HG02981 (cell line): ENCODE measurements around the gene KLF11.
"Not testable (repeated sequence)": the region's sequence is repeated elsewhere in the genome, so short reads cannot be mapped to it uniquely, and the experiment has no call there.

ENCODE experiments used
- ATAC-seq: cut with Tn5 transposase; IDR thresholded peaks from one replicate; pipeline ENCODE4 v1.9.1; 2021; ENCODE audit warnings: mild to moderate bottlenecking, moderate library complexity; ENCODE audit not compliant: unreplicated experiment

KLF11 gene

GRCh38 chr2:10009271-10009810, 34.0 kb upstream of the KLF11 start:
- ATAC-seq = no peak

GRCh38 chr2:10009811-10010781, 33.3 kb upstream of the KLF11 start:
- ATAC-seq = no peak

DNA sequence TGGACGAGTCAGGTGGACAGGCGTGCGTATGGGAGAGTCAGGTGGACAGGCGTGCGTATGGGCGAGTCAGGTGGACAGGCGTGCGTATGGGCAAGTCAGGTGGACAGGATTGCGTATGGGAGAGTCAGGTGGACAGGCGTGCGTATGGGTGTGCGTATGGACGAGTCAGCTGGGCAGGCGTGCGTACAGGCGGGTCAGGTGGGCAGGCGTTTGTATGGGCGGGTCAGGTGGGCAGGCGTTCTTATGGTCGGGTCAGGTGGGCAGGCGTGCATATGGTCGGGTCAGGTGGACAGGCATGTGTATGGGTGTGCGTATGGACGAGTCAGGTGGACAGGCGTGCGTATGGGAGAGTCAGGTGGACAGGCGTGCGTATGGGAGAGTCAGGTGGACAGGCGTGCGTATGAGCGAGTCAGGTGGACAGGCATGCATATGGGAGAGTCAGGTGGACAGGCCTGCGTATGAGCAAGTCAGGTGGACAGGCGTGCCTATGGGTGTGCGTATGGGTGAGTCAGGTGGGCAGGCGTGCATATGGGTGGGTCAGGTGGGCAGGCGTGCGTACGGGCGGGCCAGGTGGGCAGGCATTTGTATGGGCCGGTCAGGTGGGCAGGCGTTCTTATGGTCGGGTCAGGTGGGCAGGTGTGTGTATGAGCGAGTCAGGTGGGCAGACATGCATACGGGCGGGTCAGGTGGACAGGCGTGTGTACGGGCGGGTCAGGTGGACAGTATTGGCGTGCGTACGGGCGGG, 32.3 kb upstream of the KLF11 start:
- not testable (repeated sequence) for ATAC-seq

GRCh38 chr2:10011606-10012325, 31.6 kb upstream of the KLF11 start:
- not testable (repeated sequence) for ATAC-seq

DNA sequence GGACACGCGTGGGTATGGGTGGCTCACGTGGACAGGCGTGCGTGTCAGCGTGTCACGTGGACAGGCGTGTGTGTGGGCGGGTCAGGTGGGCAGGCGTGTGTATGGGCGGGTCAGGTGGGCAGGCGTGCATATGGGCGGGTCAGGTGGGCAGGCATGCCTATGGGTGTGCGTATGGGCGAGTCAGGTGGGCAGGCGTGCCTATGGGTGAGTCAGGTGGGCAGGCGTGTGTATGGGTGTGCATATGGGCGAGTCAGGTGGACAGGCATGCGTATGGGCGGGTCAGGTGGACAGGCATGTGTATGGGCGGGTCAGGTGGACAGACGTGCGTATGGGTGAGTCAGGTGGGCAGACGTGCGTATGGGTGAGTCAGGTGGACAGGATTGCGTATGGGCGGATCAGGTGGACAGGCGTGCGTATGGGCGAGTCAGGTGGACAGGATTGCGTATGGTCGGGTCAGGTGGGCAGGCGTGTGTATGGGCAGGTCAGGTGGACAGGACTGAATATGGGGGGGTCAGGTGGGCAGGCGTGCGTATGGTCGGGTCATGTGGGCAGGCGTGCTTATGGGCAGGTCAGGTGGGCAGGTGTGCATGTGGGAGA, 30.9 kb upstream of the KLF11 start:
- ATAC-seq = not testable (repeated sequence)

- ATAC-seq = no peak
These were observed 30.3 kb upstream of the KLF11 start for GRCh38 chr2:10012963-10013461.

DNA sequence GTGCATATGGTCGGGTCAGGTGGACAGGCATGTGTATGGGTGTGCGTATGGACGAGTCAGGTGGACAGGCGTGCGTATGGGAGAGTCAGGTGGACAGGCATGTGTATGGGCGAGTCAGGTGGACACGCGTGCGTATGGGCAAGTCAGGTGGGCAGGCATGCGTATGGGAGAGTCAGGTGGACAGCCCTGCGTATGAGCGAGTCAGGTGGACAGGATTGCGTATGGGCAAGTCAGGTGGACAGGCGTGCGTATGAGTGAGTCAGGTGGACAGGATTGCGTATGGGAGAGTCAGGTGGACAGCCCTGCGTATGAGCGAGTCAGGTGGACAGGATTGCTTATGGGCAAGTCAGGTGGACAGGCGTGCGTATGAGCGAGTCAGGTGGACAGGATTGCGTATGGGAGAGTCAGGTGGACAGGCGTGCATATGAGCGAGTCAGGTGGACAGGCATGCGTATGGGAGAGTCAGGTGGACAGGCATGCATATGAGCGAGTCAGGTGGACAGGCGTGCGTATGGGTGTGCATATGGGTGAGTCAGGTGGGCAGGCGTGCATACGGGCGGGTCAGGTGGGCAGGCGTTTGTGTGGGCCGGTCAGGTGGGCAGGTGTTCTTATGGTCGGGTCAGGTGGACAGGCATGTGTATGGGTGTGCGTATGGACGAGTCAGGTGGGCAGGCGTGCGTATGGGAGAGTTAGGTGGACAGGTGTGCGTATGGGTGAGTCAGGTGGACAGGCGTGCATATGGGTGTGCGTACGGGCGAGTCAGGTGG, 29.5 kb upstream of the KLF11 start:
- ATAC-seq = not testable (repeated sequence)

DNA sequence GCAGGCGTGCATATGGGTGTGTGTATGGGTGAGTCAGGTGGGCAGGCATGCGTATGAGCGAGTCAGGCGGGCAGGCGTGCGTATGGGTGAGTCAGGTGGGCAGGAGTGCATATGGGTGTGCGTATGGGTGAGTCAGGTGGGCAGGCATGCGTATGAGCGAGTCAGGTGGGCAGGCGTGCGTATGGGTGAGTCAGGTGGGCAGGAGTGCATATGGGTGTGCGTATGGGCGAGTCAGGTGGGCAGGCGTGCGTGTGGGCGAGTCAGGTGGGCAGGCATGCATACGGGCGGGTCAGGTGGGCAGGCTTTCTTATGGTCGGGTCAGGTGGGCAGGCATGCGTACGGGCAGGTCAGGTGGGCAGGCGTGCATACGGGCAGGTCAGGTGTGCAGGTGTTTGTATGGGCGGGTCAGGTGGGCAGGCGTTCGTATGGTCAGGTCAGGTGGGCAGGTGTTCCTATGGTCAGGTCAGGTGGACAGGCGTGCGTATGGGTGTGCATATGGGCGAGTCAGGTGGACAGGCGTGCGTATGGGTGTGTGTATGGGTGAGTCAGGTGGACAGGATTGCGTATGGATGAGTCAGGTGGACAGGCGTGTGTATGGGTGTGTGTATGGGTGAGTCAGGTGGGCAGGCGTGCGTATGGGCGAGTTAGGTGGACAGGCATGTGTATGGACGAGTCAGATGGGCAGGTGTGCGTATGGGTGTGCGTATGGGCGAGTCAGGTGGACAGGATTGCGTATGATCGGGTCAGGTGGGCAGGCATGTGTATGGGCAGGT, 28.7 kb upstream of the KLF11 start:
- ATAC-seq = no peak

- not testable (repeated sequence) for ATAC-seq
These were observed 27.9 kb upstream of the KLF11 start for GRCh38 chr2:10015376-10015989.

- no peak for ATAC-seq
These were observed 27.1 kb upstream of the KLF11 start for GRCh38 chr2:10016001-10016801.

- ATAC-seq = no peak
These were observed 26.5 kb upstream of the KLF11 start for GRCh38 chr2:10016802-10017258.

DNA sequence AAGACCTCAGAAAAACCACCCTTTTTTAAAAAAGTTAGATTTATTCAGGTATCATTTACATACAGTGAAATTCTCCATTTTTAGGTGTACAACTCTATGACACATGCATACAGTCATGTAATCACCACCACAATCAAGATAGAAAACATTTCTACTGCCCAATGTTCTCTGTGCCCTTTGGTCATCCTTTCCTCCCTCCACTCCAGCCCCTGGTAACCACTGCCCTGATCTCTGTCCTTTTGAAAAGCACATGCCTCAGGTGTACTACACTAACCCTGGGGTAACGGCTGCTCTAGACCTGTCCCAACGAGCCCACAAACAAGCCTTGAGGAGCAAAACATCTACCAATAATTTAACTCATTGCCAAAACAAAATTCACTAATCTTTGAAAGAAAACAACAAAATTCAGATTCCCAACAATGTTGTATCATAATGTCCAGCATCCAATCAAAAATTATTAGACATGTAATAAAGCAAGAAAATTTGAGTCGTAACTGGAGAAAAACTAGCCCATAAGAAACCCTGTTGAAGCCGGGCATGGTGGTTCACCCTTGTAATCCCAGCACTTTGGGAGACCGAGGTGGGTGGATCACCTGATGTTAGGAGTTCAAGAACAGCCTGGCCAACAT, 25.9 kb upstream of the KLF11 start:
- no peak for ATAC-seq

GRCh38 chr2:10019174-10019573, 24.2 kb upstream of the KLF11 start:
- no peak for ATAC-seq

DNA sequence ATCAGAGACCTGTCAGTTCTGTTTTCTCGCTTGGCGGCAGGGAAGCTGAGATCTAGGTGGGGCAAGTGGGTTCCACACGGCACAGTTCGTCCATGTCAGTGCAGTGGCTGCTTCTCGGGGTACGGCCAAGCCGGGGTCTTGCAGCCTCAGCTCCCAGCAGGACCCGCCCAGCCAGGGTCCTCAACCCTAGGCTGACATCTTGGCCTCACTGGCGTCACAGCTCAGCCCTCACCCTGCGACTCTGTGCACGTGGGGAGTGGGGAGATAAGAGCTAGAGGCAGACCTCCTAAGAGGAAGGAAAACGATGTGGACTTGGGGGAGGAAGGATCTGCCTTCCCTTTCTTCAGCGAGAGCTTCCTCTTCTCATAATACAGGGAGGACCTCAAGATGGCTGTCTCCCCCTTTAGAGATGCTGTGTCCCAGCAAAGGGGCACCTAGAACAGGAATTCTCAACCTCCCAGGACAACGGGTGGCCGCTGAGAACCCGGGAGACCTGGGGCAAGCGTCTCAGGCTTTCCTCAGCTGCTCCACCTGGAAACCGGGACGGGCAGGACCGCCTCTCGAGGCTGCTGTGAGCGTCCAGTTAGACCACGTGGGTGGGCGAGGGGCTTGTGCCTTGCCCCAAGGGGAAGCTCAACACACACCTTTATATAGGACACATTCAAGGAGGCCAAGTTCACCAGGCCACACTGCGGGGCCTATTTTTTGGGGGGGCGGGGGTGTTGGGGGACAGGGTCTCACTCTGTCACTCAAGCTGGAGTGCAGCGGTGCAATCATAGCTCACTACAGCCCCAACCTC, 23.5 kb upstream of the KLF11 start:
- ATAC-seq = no peak

DNA sequence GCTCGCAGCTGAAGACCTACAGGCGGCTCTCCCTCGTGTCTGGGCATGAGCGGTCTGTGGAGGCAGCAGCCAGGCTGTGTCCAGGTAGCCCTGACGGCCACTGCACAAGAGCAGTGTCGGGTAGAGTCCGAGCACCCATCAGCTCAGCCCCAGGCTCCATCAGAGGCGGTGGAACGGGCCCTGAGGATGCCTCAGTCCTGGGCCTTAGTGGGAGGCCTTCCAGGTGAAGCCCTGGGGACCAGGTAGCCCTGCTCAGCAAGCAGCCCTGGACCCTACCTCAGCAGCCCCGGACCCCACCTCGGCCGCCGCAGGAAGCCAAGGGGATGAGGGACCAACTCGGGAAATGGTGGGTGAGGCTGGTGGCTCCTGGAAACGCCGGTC, 21.3 kb upstream of the KLF11 start:
- ATAC-seq = no peak

DNA sequence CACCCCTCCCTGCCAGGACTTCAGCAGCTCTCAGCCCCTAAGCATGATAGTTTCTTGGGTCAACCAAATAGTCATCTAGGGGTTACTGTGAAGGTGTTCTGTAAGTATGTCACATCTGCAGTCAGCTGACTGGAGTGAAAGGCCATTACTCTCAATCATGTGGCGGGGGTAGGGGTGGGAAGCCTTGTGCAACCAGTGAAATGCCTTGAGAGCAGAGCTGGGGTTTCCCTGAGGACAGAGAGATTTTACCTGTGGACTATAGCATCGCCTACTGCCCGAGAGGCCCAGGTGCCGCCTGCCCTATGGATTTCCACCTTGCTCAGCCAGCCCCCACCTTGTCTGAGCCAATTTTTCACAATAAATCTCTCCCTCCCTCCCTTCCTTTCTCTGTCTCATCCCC, 20.9 kb upstream of the KLF11 start:
- ATAC-seq = no peak
